Heart right ventricle (tissue), 16 donors: ENCODE data around the gene GPR162. TPM values are rescaled to one million over a fixed set of nuclear protein-coding genes. Genes with fewer than 3 reads are reported as not detected.

ENCODE experiments used
- ATAC-seq, 8 donors: fragments of 200-7000 bp; cut with Tn5 transposase; one replicate each; pipeline ENCODE4 v1.9.1; 2020; ENCODE audit warnings: mild to moderate bottlenecking in 8 of 8, moderate library complexity in 8 of 8, moderate number of reproducible peaks in 1 of 8
- DNase-seq, 2 donors: peaks; one replicate each; pipeline ENCODE4 v3.0.0-alpha.2; 2020
- H3K27ac ChIP-seq, 10 donors: fragments of 200-600 bp; sonication (generic) in 2 of 10; one replicate each; pipeline versions ENCODE4 v1.5.0 to v1.8.0; 2020 to 2022; ENCODE audit warnings: mild to moderate bottlenecking in 3 of 10
- H3K27me3 ChIP-seq, 7 donors: fragments of 200-600 bp; one replicate each; pipeline ENCODE4 v1.8.0; 2021 to 2022; ENCODE audit warnings: mild to moderate bottlenecking in 2 of 7
- H3K36me3 ChIP-seq, 9 donors: fragments of 200-600 bp; sonication (generic) in 1 of 9; one replicate each; pipeline versions ENCODE4 v1.5.0 to v1.8.0; 2020 to 2022; ENCODE audit warnings: mild to moderate bottlenecking in 2 of 9
- H3K4me1 ChIP-seq, 9 donors: fragments of 200-600 bp; sonication (generic) in 1 of 9; one replicate each; pipeline versions ENCODE4 v1.5.0 to v1.8.0; 2020 to 2022; ENCODE audit warnings: mild to moderate bottlenecking in 4 of 9
- H3K4me3 ChIP-seq, 10 donors: fragments of 200-600 bp; sonication (generic) in 2 of 10; one replicate each; pipeline versions ENCODE4 v1.5.0 to v1.8.0; 2020 to 2022; ENCODE audit warnings: mild to moderate bottlenecking in 7 of 10, moderate library complexity in 2 of 10
- H3K9me3 ChIP-seq, 11 donors: fragments of 200-600 bp in 10 of 11; sonication (generic) in 2 of 11; one replicate each; pipeline versions ENCODE4 v1.5.0 to v1.8.0; 2013 to 2022; ENCODE audit warnings: mild to moderate bottlenecking in 2 of 11, control low read depth in 1 of 11, moderate library complexity in 1 of 11
- CTCF ChIP-seq, 9 donors: fragments of 200-600 bp; sonication (generic) in 2 of 9; IDR thresholded peaks; one replicate each; pipeline versions ENCODE4 v1.5.0 to v1.8.0; 2021 to 2022; ENCODE audit warnings: antibody characterized with exemption in 9 of 9, mild to moderate bottlenecking in 5 of 9, moderate library complexity in 1 of 9
- WGBS, 2 donors: extraction: QIAGEN DNeasy Blood & Tissue Kit; methylation state at CpG; one replicate each; pipeline ENCODE4 v1.1.7; 2013; ENCODE audit warnings: inconsistent platforms in 1 of 2; 5-methylcytosine and 5-hydroxymethylcytosine counted together
- intact Hi-C, 10 donors: fragments of 100-400 bp; cut with DNase I; formaldehyde crosslinking; loops; one replicate each; pipeline versions ENCODE4 v1.11.1 to v1.14.2; 2022
- long read RNA-seq, 3 donors: library from polyadenylated mRNA; unstranded; transcript quantifications; one replicate each; pipeline ENCODE4 v2.0.0, GENCODE V29; 2020 to 2021
- polyA plus RNA-seq, 2 donors: library from polyadenylated mRNA; stranded (reverse); fragments of 200-250 nt; gene quantifications; one replicate each; pipeline ENCODE4 v1.2.3, GENCODE V29; 2013
- total RNA-seq, 10 donors: library from RNA; stranded (reverse); fragmentation: NEBNext Ultra II Directional in 3 of 10; extraction: Animal tissue kit (Norgen Biotek cat#: 25700) in 3 of 10; gene quantifications; one replicate each; pipeline versions ENCODE4 v1.2.1 to v1.2.4, GENCODE V29; 2021 to 2023
- donor health status: Arrhythmogenic right ventricular cardiomyopathy.
- donor health status: ischemic (EF 13 %, LVEDD 7.1; RV severe dilation, severe dysfunction).
- donor health status: healthy with polysubstance abuse.
- donor health status: DM: no; HTN: yes; CAD: no.
- donor health status: DM: no; HTN: no; CAD: no.
- donor health status: ischemic (EF 25% LVEDD 6.9; RV normal size, moderate dysfunction).
- donor health status: ischemic (EF 25% LVEDD 5.7; RV mildly dilated, moderate dysfunction).
- donor health status: healthy.
- donor health status: DM: yes; HTN: yes; CAD: no.
- donor health status: Ischemic cardiomyopathy.
- donor health status: ischemic (EF 35%, LVEDD 5.7; RV mildly dilated, moderate dysfunction).
- donor health status: nonischemic (EF 11% LVEDD 7.7; RV severe dilation, severe dysfunction).
- donor health status: DM: yes; HTN: yes; CAD: no.
- donor health status: PGD.
- donor health status: ischemic (EF 29% LVEDD 5.4; RV normal size, mild dysfunction).
- donor health status: nonischemic (EF 23%, LVEDD 6.1; RV moderate dilation, normal function).

GPR162 gene
- 1 to 10 TPM; 1.8 to 5.7 (median 3.8) TPM for total RNA-seq
- 10 to 100 TPM in 1 of 2 donors, 1 to 10 TPM in 1; 7.0 to 16.8 TPM for polyA plus RNA-seq
- long read RNA-seq, donor 1, partial matches to known transcripts, result 1 of 5 reads
- long read RNA-seq, donor 1, other reads (novel, unspliced or antisense), result 4 of 5 reads
- long read RNA-seq, donor 2, partial matches to known transcripts, result 4 of 9 reads
- long read RNA-seq, donor 2, other reads (novel, unspliced or antisense), result 5 of 9 reads
- long read RNA-seq, donor 3, partial matches to known transcripts, result 1 of 3 reads
- long read RNA-seq, donor 3, other reads (novel, unspliced or antisense), result 0 of 3 reads

- peak; percentile 42 to 61 (median 59) for ATAC-seq
- H3K4me1 ChIP-seq, result peaks cover 4 to 54% (median 26%) of the 10 kb centered on the region in 9 donors
- intact Hi-C loops, result loop anchor here in 6 of 10 donors (5.0 to 10.0 kb wide), 6 partner anchors 35 to 207 kb away; partner anchors contain the start of genes CD4 (in 2 of the 6) and MLF2 (in 2 of the 6)
Measured at GRCh38 chr12:6821591-6822425, at the start of gene GPR162. GPR162 (plus strand) TSS chr12:6821821; CDS start chr12:6823899, 2,078 bp downstream.

GRCh38 chr12:6772331-6772695 lies 49.3 kb upstream of the GPR162 start, which contains the start of gene LAG3:
LAG3 (plus strand) TSS chr12:6772520; CDS start chr12:6772853, 333 bp downstream.
- Histone ChIP-seq H3K9me3 (no peaks in the 10 kb centered on the region), H3K27me3 (peaks cover 0 to 50% (median 8%) of the 10 kb centered on the region in 7 donors), H3K4me3 (peak within 1 kb of the TSS in 3 of 10 donors; percentile 24 to 45 (median 29)), H3K27ac (peak within 1 kb of the TSS in 4 of 10 donors; percentile 20 to 69 (median 28)), H3K4me1 (peaks cover 2 to 60% (median 25%) of the 10 kb centered on the region in 9 donors), H3K36me3 (peaks cover 0 to 28% (median 0%) of the 10 kb centered on the region in 9 donors)
- 61 to 66% methylated on average over 14 to 15 of the region's 15 CpGs for WGBS, 2 donors
- ATAC-seq, result no peak
- no peak for TF ChIP-seq CTCF (IDR thresholded peaks at IDR 0.05)
- no peak for DNase-seq
- intact Hi-C loops, result no loop called here

More at GRCh38 chr12:6821591-6822425, at the start of gene GPR162:
- Histone ChIP-seq H3K27me3 (peaks cover 0 to 26% (median 0%) of the 10 kb centered on the region in 7 donors), H3K4me3 (peak within 1 kb of the TSS; percentile 35 to 64 (median 58)), H3K9me3 (no peaks in the 10 kb centered on the region), H3K27ac (peak within 1 kb of the TSS in 8 of 10 donors; percentile 45 to 82 (median 73)), H3K36me3 (peaks cover 0 to 14% (median 0%) of the 10 kb centered on the region in 9 donors)
- TF ChIP-seq CTCF (IDR thresholded peaks at IDR 0.05), result no peak
- 0 to 2% methylated on average over 21 to 28 of the region's 28 CpGs for WGBS, 2 donors
- DNase-seq, result peak; percentile 63 to 72

- peak overlapping the region in 1 of 10 donors; percentile 69 for H3K27ac ChIP-seq
- DNase-seq (no peak), ATAC-seq (no peak)
- 71 to 74% methylated on average over 21 of the region's 21 CpGs for WGBS, 2 donors
- peak overlapping the region in 5 of 10 donors; percentile 13 to 45 (median 29) for H3K4me3 ChIP-seq
- peaks cover 2 to 56% (median 25%) of the 10 kb centered on the region in 9 donors for H3K4me1 ChIP-seq
- intact Hi-C loops, result no loop called here
- H3K27me3 ChIP-seq, result peaks cover 0 to 56% (median 8%) of the 10 kb centered on the region in 7 donors
- no peaks in the 10 kb centered on the region for H3K9me3 ChIP-seq
- TF ChIP-seq CTCF (IDR thresholded peaks at IDR 0.05), result no peak
- H3K36me3 ChIP-seq, result peaks cover 0 to 28% (median 0%) of the 10 kb centered on the region in 9 donors
Measured at GRCh38 chr12:6772726-6773589, 48.7 kb upstream of the GPR162 start.
